HepG2 (cell line): ENCODE measurements around the gene YY1. TPM values are rescaled to one million over a fixed set of nuclear protein-coding genes. Genes with fewer than 3 reads are reported as not detected.

Source experiments
- AHR ChIP-seq: IDR thresholded peaks from 2 replicates; pipeline ENCODE4 v1.6.1; 2018; ENCODE audit warnings: missing genetic modification reagents, missing compliant biosample characterization
- ATF7-NPFF ChIP-seq: sonication (generic); formaldehyde crosslinking; IDR thresholded peaks from 2 replicates; pipeline ENCODE4 v1.8.1; 2023; ENCODE audit warnings: mild to moderate bottlenecking, low read depth, missing genetic modification reagents, moderate library complexity
- CHD2 ChIP-seq: IDR thresholded peaks from 2 replicates; pipeline ENCODE4 v1.6.1; 2011; ENCODE audit warnings: low read depth, low read length, improper control_type of control experiment
- HNRNPL ChIP-seq: fragments of 200-400 bp; formaldehyde crosslinking; IDR thresholded peaks from 2 replicates; pipeline ENCODE4 v1.6.1; 2017; ENCODE audit warnings: mild to moderate bottlenecking, low read depth, low read length
- RFXANK ChIP-seq: IDR thresholded peaks from 2 replicates; pipeline ENCODE4 v1.6.1; 2016
- SIN3A ChIP-seq: IDR thresholded peaks from 2 replicates; pipeline ENCODE4 v1.6.1; 2011; ENCODE audit warnings: low read depth, mild to moderate bottlenecking, control low read depth, low read length, borderline replicate concordance
- TBX3 ChIP-seq: fragments of 450-650 bp; IDR thresholded peaks from 2 replicates; pipeline ENCODE4 v1.6.1; 2017; ENCODE audit warnings: antibody characterized with exemption, mild to moderate bottlenecking, inconsistent platforms, borderline replicate concordance
- TCF7 ChIP-seq: sonication (generic); IDR thresholded peaks from 2 replicates; pipeline ENCODE4 v1.6.1; 2016; ENCODE audit warnings: antibody characterized with exemption, low read depth
- ZNF3 ChIP-seq: IDR thresholded peaks from 2 replicates; pipeline ENCODE4 v1.7.0; 2017; ENCODE audit warnings: inconsistent platforms
- ZNF367 ChIP-seq: sonication (generic); formaldehyde crosslinking; IDR thresholded peaks from 2 replicates; pipeline ENCODE4 v1.4.0; 2020; ENCODE audit warnings: missing genetic modification reagents, borderline replicate concordance
- ZNF652 ChIP-seq: IDR thresholded peaks from 2 replicates; pipeline ENCODE4 v1.6.1; 2016; ENCODE audit warnings: low read depth, borderline replicate concordance
- ZNF709 ChIP-seq: sonication (generic); formaldehyde crosslinking; IDR thresholded peaks from 2 replicates; pipeline ENCODE4 v1.5.0; 2020; ENCODE audit warnings: mild to moderate bottlenecking, missing genetic modification reagents
- ZNF746 ChIP-seq: sonication (generic); formaldehyde crosslinking; IDR thresholded peaks from 2 replicates; pipeline ENCODE4 v1.8.0; 2022; ENCODE audit warnings: mild to moderate bottlenecking, missing genetic modification reagents
- ZNF878 ChIP-seq: sonication (generic); formaldehyde crosslinking; IDR thresholded peaks from 2 replicates; pipeline ENCODE4 v1.8.1; 2023; ENCODE audit warnings: mild to moderate bottlenecking, missing genetic modification reagents, moderate library complexity
- polyA plus RNA-seq, 8 experiments: library from polyadenylated mRNA; depleted of rRNA in 3 of 8; stranded (reverse) in 7 of 8; unstranded in 1 of 8; fragments of >200 nt; fragmentation: Illumina TruSeq in 4 of 8; extraction: Trizol in 4 of 8; gene quantifications; 2 replicates each; pipeline versions ENCODE4 v1.2.1 to v1.2.3, GENCODE V29; 2011 to 2016; ENCODE audit warnings: low read depth in 4 of 8, missing spikeins in 1 of 8, mixed read lengths in 1 of 8; ENCODE audit not compliant: insufficient read depth in 1 of 8
- total RNA-seq, 5 experiments: library from RNA; depleted of rRNA; stranded (reverse); fragments of >200 nt; fragmentation: Illumina TruSeq; extraction: Trizol; gene quantifications; 2 replicates each; pipeline ENCODE4 v1.2.3, GENCODE V29; 2016; ENCODE audit warnings: low read depth in 1 of 5
- TF ChIP-seq, protein P1 (sequence below): sonication (generic); formaldehyde crosslinking; IDR thresholded peaks from 2 replicates; pipeline ENCODE4 v1.9.0; 2021; ENCODE audit warnings: missing genetic modification reagents, borderline replicate concordance
- TF ChIP-seq, protein P2 (sequence below): IDR thresholded peaks from 2 replicates; pipeline ENCODE4 v1.6.1; 2016; ENCODE audit warnings: control low read depth
- TF ChIP-seq, protein P3 (sequence below): sonication (generic); formaldehyde crosslinking; IDR thresholded peaks from 2 replicates; pipeline ENCODE4 v1.4.0; 2020; ENCODE audit warnings: missing genetic modification reagents
- TF ChIP-seq, protein P4 (sequence below): sonication (generic); formaldehyde crosslinking; IDR thresholded peaks from 2 replicates; pipeline ENCODE4 v1.5.1; 2020; ENCODE audit warnings: mild to moderate bottlenecking, moderate library complexity, missing genetic modification reagents

YY1 gene
- total and polyA plus RNA-seq, 2 of the 13 experiments (the other 11 are each of a cell fraction or from before 2014, with no cell fraction given) = 29.4 to 68.1 TPM

DNA sequence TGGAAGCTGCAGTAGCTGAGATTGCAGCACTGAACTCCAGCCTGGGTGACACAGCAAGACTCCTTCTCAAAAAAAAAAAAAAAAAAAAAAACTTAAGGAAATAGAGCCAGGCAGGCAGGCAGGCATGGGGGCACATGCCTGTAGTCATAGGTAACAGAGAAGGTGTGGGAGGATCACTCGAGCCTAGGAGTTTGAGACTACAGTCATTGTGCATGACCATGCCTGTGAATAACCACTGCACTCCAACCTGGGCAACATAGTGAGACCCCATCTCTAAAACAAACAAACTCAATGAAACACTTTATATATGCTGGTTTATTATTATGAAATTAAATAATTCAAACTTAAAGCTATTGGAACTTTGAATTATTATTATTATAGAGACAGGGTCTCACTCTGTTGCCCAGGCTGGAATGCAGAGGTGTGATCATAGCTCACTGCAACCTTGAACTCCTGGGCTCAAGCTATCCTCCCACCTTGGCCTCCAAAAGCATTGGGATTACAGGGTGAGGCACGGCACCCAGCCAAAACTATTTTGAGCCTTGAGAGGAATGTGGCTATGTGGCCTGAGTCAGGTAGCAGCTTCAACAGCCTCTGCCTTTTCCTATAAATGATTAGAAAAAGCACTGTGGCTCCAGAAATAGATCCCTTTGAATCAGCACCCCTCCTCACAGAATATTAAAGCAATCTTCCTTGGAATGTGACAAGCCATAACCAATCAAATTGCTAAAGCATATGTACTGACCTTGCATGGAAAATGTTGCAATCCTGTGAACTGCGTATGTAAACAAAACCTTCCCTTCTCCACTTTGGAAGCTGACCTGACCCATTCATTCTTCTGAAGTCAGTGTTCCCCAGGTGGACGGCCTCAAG lies 34.7 kb upstream of the YY1 start (continued):
- TF ChIP-seq AHR (CRISPR knock-in tag) = no peak
- TF ChIP-seq ZNF652 (CRISPR knock-in tag) = no peak
- TF ChIP-seq, protein P1, sequence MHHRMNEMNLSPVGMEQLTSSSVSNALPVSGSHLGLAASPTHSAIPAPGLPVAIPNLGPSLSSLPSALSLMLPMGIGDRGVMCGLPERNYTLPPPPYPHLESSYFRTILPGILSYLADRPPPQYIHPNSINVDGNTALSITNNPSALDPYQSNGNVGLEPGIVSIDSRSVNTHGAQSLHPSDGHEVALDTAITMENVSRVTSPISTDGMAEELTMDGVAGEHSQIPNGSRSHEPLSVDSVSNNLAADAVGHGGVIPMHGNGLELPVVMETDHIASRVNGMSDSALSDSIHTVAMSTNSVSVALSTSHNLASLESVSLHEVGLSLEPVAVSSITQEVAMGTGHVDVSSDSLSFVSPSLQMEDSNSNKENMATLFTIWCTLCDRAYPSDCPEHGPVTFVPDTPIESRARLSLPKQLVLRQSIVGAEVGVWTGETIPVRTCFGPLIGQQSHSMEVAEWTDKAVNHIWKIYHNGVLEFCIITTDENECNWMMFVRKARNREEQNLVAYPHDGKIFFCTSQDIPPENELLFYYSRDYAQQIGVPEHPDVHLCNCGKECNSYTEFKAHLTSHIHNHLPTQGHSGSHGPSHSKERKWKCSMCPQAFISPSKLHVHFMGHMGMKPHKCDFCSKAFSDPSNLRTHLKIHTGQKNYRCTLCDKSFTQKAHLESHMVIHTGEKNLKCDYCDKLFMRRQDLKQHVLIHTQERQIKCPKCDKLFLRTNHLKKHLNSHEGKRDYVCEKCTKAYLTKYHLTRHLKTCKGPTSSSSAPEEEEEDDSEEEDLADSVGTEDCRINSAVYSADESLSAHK (CRISPR knock-in tag) = no peak
- no peak for TF ChIP-seq ATF7-NPFF (CRISPR knock-in tag)
- TF ChIP-seq SIN3A = no peak
- TF ChIP-seq, protein P2, sequence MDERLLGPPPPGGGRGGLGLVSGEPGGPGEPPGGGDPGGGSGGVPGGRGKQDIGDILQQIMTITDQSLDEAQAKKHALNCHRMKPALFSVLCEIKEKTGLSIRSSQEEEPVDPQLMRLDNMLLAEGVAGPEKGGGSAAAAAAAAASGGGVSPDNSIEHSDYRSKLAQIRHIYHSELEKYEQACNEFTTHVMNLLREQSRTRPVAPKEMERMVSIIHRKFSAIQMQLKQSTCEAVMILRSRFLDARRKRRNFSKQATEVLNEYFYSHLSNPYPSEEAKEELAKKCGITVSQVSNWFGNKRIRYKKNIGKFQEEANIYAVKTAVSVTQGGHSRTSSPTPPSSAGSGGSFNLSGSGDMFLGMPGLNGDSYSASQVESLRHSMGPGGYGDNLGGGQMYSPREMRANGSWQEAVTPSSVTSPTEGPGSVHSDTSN (CRISPR knock-in tag) = no peak
- TF ChIP-seq ZNF3 (CRISPR knock-in tag) = no peak
- no peak for TF ChIP-seq CHD2
- TF ChIP-seq TBX3 = no peak
- peak; percentile 55; the same call in 1 of the 2 replicates for TF ChIP-seq ZNF746 (CRISPR knock-in tag)
- no peak for TF ChIP-seq RFXANK
- TF ChIP-seq, protein P3, sequence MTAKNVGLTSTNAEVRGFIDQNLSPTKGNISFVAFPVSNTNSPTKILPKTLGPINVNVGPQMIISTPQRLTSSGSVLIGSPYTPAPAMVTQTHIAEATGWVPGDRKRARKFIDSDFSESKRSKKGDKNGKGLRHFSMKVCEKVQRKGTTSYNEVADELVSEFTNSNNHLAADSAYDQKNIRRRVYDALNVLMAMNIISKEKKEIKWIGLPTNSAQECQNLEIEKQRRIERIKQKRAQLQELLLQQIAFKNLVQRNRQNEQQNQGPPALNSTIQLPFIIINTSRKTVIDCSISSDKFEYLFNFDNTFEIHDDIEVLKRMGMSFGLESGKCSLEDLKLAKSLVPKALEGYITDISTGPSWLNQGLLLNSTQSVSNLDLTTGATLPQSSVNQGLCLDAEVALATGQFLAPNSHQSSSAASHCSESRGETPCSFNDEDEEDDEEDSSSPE (CRISPR knock-in tag) = no peak
- no peak for TF ChIP-seq ZNF878 (CRISPR knock-in tag)
- no peak for TF ChIP-seq HNRNPL
- TF ChIP-seq, protein P4, sequence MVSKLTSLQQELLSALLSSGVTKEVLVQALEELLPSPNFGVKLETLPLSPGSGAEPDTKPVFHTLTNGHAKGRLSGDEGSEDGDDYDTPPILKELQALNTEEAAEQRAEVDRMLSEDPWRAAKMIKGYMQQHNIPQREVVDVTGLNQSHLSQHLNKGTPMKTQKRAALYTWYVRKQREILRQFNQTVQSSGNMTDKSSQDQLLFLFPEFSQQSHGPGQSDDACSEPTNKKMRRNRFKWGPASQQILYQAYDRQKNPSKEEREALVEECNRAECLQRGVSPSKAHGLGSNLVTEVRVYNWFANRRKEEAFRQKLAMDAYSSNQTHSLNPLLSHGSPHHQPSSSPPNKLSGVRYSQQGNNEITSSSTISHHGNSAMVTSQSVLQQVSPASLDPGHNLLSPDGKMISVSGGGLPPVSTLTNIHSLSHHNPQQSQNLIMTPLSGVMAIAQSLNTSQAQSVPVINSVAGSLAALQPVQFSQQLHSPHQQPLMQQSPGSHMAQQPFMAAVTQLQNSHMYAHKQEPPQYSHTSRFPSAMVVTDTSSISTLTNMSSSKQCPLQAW (CRISPR knock-in tag) = no peak; the same call in 1 of the 2 replicates
- TF ChIP-seq ZNF367 (CRISPR knock-in tag) = no peak
- no peak for TF ChIP-seq ZNF709 (CRISPR knock-in tag)
- peak; percentile 69 for TF ChIP-seq TCF7
